NCI-H2107 treated with DMSO at 0.1 percent for 48 hours (cell line): ENCODE measurements around the gene B4GAT1.
"Not testable (repeated sequence)": the region's sequence is repeated elsewhere in the genome, so short reads cannot be mapped to it uniquely, and the experiment has no call there.

Source experiments
- DNase-seq: peaks from one replicate; lab custom pipeline; 2025; ENCODE audit not compliant: unreplicated experiment; lab: John Stamatoyannopoulos, UW

B4GAT1 gene

GRCh38 chr11:66363805-66364535 is 16.5 kb upstream of the B4GAT1 start:
- DNase-seq: no peak

DNA sequence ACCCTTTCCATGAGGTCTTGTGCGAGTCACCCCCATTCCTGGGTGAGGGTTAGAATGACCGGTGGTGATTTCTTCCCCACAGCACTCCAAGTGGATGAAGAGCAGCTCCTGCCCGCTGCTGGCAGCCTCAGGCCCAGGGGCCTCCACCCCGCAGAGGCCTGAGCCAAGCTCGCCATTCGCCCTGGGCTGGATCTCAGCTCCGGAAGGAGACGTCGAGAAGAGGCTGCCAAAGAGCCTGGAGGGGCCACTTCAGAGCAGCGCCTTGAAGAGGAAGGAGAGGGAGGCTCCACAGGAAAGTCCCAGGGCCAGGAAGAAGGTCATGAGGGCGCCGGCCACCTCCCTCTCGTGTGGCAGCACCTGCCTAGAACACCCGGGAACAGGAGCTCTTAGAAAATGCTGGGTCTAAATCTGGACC is 15.8 kb upstream of the B4GAT1 start:
- DNase-seq: no peak

- DNase-seq: no peak
Measured at GRCh38 chr11:66362481-66363147, 15.2 kb upstream of the B4GAT1 start.

DNA sequence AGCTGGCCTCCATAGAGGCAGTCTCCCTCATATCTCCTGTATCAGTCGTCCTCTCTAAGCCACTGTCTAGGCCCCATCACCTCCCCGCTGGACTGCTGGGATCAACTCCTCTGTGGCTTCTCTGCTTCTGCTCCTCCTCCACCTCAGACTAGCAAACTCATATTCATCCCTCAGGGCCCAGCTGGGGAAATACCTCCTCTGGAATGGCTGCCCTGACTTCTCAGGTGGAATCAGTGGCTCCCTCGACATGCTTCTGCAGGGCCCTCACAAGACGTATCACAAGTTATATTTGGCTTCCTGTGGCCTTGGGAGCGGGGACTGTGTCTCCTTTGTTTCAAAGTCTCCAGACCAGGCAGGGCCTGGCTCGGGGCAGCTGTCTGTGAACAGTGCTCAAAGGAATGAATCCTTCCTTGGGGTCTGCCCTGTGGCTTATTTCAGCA is 14.1 kb upstream of the B4GAT1 start:
- DNase-seq: no peak

DNA sequence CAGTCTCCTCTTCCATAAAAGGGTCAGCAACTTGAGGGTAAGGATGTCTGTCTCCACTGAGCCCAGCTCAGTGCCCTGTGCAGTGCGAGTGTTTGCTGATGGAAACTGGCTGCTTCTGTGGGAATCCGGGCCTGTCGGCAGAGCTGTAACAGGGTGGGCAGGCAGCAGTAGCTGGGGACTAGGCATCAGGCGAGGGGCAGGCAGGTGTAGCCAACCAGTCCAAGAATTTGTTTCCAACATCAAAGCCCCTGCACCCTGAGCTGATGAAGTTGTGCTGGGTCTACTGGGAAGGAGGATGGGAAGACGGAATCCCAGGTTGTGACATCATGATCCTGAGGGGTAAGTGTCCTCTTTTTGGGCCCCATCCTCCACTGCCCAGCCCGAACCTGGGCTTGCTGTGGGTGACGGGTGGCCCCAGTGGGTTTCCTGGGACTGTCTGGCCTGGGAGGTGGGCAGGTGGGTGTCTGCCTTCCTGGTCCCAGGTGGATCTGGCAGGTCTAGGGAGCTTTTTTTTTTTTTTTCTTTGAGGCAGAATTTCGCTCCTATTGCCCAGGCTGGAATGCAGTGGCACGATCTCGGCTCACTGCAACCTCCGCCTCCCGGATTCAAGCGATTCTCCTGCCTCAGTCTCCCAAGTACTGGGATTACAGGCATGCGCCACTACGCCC is 13.1 kb upstream of the B4GAT1 start:
- no peak for DNase-seq

DNA sequence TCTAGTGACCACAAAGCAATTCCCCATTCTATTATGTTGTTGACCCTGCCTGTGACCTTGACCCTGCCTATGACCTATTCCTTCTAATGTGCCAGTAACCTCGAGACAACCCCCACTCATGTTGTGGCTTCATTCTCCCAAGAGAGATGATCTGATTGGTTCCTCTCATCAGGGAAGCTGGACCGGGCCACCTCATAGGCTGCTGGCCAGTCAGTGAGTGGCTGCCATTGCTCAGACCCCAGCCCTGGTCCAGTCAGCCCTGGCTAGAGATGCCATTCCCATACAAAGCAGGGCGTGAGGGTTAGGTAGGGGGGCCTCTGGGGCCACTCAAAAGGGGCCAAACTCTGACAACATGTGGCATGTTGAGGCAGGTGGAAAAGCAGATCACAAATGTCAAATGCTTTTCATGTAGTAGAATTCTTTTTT is 12.2 kb upstream of the B4GAT1 start:
- no peak for DNase-seq

- not testable (repeated sequence) for DNase-seq
Measured at GRCh38 chr11:66350560-66351235, 3.3 kb upstream of the B4GAT1 start.

- DNase-seq: no peak
Measured at GRCh38 chr11:66349084-66349386, 1.6 kb upstream of the B4GAT1 start.

DNA sequence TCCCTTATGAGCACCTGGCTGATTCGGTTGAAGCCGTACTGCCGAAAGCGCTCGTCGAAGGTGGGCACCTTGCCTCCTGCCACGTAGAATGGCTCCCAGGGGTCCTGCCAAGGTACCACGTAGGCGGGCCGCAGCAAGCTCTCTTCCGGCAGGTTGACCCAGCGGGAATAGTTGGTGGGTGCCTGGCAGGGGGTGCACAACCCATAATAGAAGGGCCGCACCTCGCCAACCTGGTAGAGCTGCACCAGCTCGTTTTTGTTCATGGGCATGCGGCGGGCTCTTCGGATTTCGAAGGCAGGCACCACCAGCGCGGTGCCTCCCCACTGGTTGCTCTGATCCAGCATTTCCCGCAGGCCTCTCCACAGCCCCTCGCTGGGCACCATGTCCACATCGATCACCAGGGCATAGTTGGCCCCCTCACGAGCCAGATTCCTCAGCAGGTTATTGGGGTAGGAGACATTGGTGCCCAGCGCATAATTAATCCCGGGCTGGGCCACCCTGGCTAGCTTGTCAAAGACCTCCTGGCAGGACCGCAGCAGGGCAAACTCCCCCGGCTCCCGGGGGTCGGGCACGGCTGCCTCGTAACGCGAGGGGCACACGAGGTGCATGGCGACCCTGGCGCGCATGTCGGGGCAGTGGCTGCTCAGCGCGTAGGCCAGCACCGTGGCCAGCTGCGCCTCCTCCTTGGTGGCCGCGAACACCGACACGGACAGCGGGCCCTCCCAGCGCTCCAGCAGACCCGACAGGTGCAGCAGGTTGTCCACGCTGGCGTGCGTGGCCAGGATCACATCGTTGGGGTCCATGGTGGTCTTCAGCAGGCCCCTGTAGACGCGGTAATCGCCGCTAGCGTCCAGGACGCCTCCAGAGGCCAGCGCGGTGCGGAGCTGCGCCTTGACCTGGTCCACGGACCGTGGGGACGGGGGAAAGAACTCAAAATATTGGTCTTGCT is 679 bp downstream of the B4GAT1 start:
- no peak for DNase-seq

DNA sequence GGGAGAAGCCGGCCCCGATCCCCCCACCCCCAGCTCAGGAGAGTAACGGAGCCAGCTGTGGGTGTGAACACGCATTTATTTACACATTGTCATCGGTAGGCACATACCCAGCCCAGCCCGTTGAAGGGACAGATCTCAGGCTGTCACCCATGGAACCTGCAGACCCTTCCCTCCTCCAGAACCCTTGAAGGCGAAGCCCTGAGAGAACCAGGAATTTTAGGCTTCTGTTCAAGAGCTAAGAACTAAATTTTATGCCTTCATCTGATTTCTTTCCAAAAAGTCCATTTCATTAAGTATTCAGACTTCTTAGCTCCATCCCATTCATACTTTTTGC is 2.1 kb downstream of the B4GAT1 start:
- DNase-seq: no peak

- peak; percentile 85 for DNase-seq
Measured at GRCh38 chr11:66344550-66345315, 2.7 kb downstream of the B4GAT1 start, which contains the start of gene BRMS1. TSS of gene BRMS1 (minus strand) at chr11:66345104. CDS start at chr11:66342234, 2,870 bp downstream.

- DNase-seq: no peak
Measured at GRCh38 chr11:66343176-66343575, 4.3 kb downstream of the B4GAT1 start.

DNA sequence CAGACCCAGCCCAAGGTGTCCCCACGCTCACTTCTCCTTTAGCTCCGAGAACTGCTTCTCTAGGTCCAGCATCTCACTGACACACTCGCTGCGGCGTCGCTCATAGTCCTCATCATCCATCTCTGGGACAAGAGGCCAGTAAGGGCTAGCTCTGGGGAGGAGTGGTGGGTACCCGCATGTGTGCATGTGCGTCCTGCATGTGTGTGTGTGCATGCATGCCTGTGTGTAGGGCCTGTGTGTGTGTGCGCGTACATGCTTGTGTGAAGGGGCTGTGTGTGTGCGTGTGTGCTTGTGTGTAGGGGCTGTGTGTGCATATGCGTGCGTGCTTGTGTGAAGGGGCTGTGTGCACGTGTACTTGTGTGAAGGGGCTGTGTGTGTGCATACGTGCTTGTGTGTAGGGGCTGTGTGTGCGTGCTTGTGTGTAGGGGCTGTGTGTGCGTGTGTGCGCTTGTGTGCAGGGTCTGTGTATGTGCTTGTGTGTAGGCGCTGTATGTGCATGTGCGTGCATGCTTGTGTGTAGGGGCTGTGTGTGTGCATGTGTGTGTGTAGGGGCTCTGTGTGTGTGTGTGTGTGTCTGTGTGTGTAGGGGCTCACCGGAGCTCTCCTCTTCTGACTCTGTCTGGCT is 5.8 kb downstream of the B4GAT1 start:
- no peak for DNase-seq

DNA sequence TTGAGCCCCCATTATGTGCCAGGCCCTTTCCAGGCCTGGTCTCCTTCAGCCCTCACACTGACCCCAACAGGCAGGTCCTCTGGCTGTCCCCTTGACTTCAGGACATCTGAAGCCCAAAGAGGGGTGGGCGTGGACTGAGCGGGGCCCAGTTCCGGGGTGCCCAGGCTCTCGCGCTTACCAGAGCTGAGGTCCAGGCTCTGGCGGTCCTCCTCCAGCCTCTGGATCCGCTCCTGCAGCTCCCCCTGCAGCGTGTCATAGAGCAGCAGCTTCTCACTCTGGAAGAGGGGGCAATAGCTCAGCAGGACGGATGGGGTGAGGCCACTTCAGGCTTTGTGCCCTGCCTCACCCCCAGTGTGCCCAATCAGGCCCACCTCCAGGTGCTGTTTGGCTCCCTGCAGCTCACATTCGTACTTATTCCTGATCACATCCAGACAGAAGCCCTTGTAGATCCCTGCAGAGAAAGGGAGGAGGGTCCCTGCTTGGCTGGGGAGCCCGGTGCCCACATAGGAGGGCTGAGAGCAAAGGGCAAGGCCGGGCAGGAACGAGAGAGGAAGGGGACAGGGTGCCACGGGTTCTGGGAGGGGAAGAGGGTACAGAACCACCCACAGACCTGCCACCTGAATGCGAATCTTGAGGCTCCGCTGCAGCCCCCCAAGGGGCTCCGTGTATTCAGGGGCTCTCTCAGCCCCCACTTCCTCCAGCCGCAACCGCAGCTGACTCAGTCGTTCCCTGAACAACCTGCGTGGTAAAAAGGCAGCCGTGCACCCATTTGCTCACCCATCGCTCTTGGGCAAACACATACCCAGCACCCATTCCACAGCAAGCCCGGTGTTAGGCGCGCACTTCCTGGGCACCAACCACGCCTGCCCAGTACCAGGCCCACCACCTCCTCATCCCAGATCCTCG is 6.6 kb downstream of the B4GAT1 start:
- DNase-seq: no peak

DNA sequence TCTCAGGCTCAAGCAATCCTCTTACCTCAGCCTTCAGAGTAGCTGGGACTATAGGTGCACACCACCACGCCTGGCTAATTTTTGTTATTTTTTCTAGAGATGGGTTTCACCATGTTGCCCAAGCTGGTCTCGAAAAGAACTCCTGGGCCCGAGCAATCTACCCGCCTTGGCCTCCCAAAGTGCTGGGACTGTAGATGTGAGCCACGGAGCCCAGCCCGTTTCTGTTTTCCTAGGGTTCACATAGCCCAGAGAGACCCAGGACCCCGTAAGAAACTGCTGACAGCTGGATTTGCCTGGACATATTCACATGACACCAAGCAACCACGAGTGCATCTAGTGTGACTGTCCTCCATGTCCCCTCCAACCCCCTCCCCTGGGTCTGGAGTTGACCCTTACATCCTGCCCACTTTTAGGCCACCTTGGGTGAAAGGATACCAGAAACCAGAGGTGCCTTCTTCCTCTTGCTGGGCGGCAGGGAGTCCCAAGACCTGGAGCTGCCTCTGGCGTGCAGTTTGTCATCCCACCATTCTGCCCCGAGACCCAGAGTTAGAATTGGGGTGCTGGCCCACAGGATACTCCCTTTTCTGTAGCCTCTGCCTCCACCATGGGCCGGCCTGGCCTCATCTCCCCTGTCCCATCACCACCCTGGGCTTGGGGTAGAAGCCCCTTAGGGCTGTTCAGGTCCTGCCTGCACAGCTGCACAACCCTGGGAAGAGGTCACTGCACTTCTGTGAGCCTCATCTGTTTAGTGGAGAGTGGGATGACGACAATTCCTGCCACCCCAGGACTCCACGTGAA is 7.5 kb downstream of the B4GAT1 start:
- no peak for DNase-seq

- DNase-seq: no peak
Measured at GRCh38 chr11:66339162-66339675, 8.2 kb downstream of the B4GAT1 start.
